PC-9 (cell line): ENCODE data around the gene BPIFB2. TPM values are rescaled to one million over a fixed set of nuclear protein-coding genes. Genes with fewer than 3 reads are reported as not detected.

Experiments used
- BruUV-seq: library from RNA; stranded (reverse); fragments of 400-500 nt; replicated peaks from 2 replicates; lab custom pipeline; 2021; lab: Mats Ljungman, UMichigan
- CTCF ChIA-PET: fragments of 300-600 bp; sonication (Branson Sonifier 250); formaldehyde crosslinking; loops from one replicate; lab custom pipeline; 2022; ENCODE audit warnings: antibody characterized with exemption; lab: Charles Lee
- POLR2A ChIA-PET: fragments of 300-600 bp; sonication (Branson Sonifier 250); formaldehyde crosslinking; loops from one replicate; lab custom pipeline; 2022; ENCODE audit warnings: antibody characterized with exemption; ENCODE audit not compliant: unreplicated experiment; lab: Charles Lee
- DNase-seq, 2 experiments: peaks; one replicate each; pipeline versions ENCODE4 v3.0.0 to v3.0.0-alpha.2; 2015 to 2022; ENCODE audit warnings: mixed read lengths in 1 of 2
- H2AFZ ChIP-seq: fragments of 200-600 bp; sonication (generic); 2 replicates; pipeline ENCODE4 v1.8.1; 2017; ENCODE audit warnings: antibody characterized with exemption
- H3F3A ChIP-seq: fragments of 200-600 bp; sonication (generic); 2 replicates; pipeline ENCODE4 v1.8.1; 2017; ENCODE audit warnings: antibody characterized with exemption, mild to moderate bottlenecking, low read depth; ENCODE audit not compliant: insufficient read depth
- H3K27ac ChIP-seq: fragments of 200-600 bp; sonication (generic); 2 replicates; pipeline ENCODE4 v1.6.1; 2016; ENCODE audit warnings: mixed run types
- H3K27me3 ChIP-seq: fragments of 200-600 bp; sonication (generic); 2 replicates; pipeline ENCODE4 v1.6.1; 2016; ENCODE audit warnings: low read depth, mixed run types; ENCODE audit not compliant: insufficient read depth
- H3K36me3 ChIP-seq: fragments of 200-600 bp; sonication (generic); 2 replicates; pipeline ENCODE4 v1.6.1; 2016; ENCODE audit warnings: low read depth, mixed run types
- H3K4me1 ChIP-seq: fragments of 200-600 bp; sonication (generic); replicated peaks from 2 replicates; pipeline ENCODE4 v1.6.1; 2016; ENCODE audit warnings: mixed run types; ENCODE audit not compliant: insufficient read depth
- H3K4me2 ChIP-seq: fragments of 200-600 bp; sonication (generic); 2 replicates; pipeline ENCODE4 v1.6.1; 2017; ENCODE audit warnings: mixed run types
- H3K4me3 ChIP-seq: fragments of 200-600 bp; sonication (generic); 2 replicates; pipeline ENCODE4 v1.6.1; 2016; ENCODE audit warnings: mixed run types
- H3K79me2 ChIP-seq: fragments of 200-600 bp; sonication (generic); 2 replicates; pipeline ENCODE4 v1.6.1; 2017; ENCODE audit warnings: low read depth, mixed run types
- H3K9me2 ChIP-seq: fragments of 200-600 bp; sonication (generic); 2 replicates; pipeline ENCODE4 v1.8.1; 2017; ENCODE audit warnings: mild to moderate bottlenecking; ENCODE audit not compliant: insufficient read depth
- H3K9me3 ChIP-seq: fragments of 200-600 bp; sonication (generic); 2 replicates; pipeline ENCODE4 v1.8.1; 2016; ENCODE audit warnings: low read depth; ENCODE audit not compliant: insufficient read depth
- H4K20me1 ChIP-seq: fragments of 200-600 bp; sonication (generic); 2 replicates; pipeline ENCODE4 v1.8.1; 2017; ENCODE audit not compliant: insufficient read depth
- CTCF ChIP-seq: fragments of 200-600 bp; sonication (generic); conservative IDR thresholded peaks from 2 replicates; pipeline ENCODE4 v1.6.1; 2017; ENCODE audit warnings: mixed run types, antibody characterized with exemption, mild to moderate bottlenecking, moderate library complexity
- EZH2 ChIP-seq: fragments of 200-600 bp; sonication (generic); IDR thresholded peaks from 2 replicates; pipeline ENCODE4 v1.8.0; 2017; ENCODE audit warnings: antibody characterized with exemption, low read depth
- intact Hi-C: fragments of 100-400 bp; cut with micrococcal nuclease; formaldehyde crosslinking; loops from one replicate; pipeline ENCODE4 v1.10.0; 2022; ENCODE audit not compliant: unreplicated experiment
- total RNA-seq: library from RNA; stranded (reverse); gene quantifications from 2 replicates; pipeline ENCODE4 v1.2.3, GENCODE V29; 2021

The BPIFB2 gene
- total RNA-seq, 1 experiment from 2014 or later, result not detected

GRCh38 chr20:33027769-33028751 is 20.6 kb downstream of the BPIFB2 start:
- no TSS peak for BruUV-seq
- TF ChIP-seq EZH2 (no peak), CTCF (no peak)
- H4K20me1 ChIP-seq, result no peaks in the 10 kb centered on the region
- no peaks in the 10 kb centered on the region for H3K9me3 ChIP-seq
- ChIA-PET CTCF (no interaction called here), POLR2A (no interaction called here)
- H3K79me2 ChIP-seq, result no peaks in the 10 kb centered on the region
- no peaks in the 10 kb centered on the region for H3F3A ChIP-seq
- H3K9me2 ChIP-seq, result no peaks in the 10 kb centered on the region
- H3K4me1 ChIP-seq, result no peaks in the 10 kb centered on the region
- no peak overlapping the region for H3K4me3 ChIP-seq
- H3K27ac ChIP-seq, result no peak overlapping the region
- intact Hi-C loops, result no loop called here
- H3K36me3 ChIP-seq, result no peaks in the 10 kb centered on the region
- H3K4me2 ChIP-seq, result no peak overlapping the region
- H3K27me3 ChIP-seq, result peaks cover 66% of the 10 kb centered on the region
- no peak for DNase-seq
- H2AFZ ChIP-seq, result no peak overlapping the region

GRCh38 chr20:33028875-33029274 is 21.4 kb downstream of the BPIFB2 start:
- no peak overlapping the region for H3K4me2 ChIP-seq
- BruUV-seq, result no TSS peak
- H3K9me2 ChIP-seq, result no peaks in the 10 kb centered on the region
- ChIA-PET CTCF (no interaction called here), POLR2A (no interaction called here)
- intact Hi-C loops, result no loop called here
- no peak overlapping the region for H2AFZ ChIP-seq
- no peak overlapping the region for H3K4me3 ChIP-seq
- H4K20me1 ChIP-seq, result no peaks in the 10 kb centered on the region
- H3K27me3 ChIP-seq, result peaks cover 74% of the 10 kb centered on the region
- H3K36me3 ChIP-seq, result no peaks in the 10 kb centered on the region
- no peaks in the 10 kb centered on the region for H3K79me2 ChIP-seq
- no peaks in the 10 kb centered on the region for H3F3A ChIP-seq
- no peak overlapping the region for H3K27ac ChIP-seq
- no peaks in the 10 kb centered on the region for H3K9me3 ChIP-seq
- H3K4me1 ChIP-seq, result no peaks in the 10 kb centered on the region
- TF ChIP-seq CTCF (no peak), EZH2 (no peak)
- no peak for DNase-seq

GRCh38 chr20:33030076-33030475 is 22.6 kb downstream of the BPIFB2 start:
- H2AFZ ChIP-seq, result no peak overlapping the region
- H3K9me3 ChIP-seq, result no peaks in the 10 kb centered on the region
- DNase-seq, result no peak
- TF ChIP-seq EZH2 (no peak), CTCF (no peak)
- no TSS peak for BruUV-seq
- H3K36me3 ChIP-seq, result no peaks in the 10 kb centered on the region
- ChIA-PET CTCF (no interaction called here), POLR2A (no interaction called here)
- peaks cover 86% of the 10 kb centered on the region for H3K27me3 ChIP-seq
- H3K9me2 ChIP-seq, result no peaks in the 10 kb centered on the region
- H3K4me1 ChIP-seq, result no peaks in the 10 kb centered on the region
- H3K4me2 ChIP-seq, result no peak overlapping the region
- H3K27ac ChIP-seq, result no peak overlapping the region
- intact Hi-C loops, result no loop called here
- H4K20me1 ChIP-seq, result no peaks in the 10 kb centered on the region
- no peaks in the 10 kb centered on the region for H3K79me2 ChIP-seq
- no peak overlapping the region for H3K4me3 ChIP-seq
- no peaks in the 10 kb centered on the region for H3F3A ChIP-seq
